GM19463 (cell line): ENCODE data around the gene LPGAT1.
"Not testable (repeated sequence)": the region's sequence is repeated elsewhere in the genome, so short reads cannot be mapped to it uniquely, and the experiment has no call there.

Experiments used
- ATAC-seq: cut with Tn5 transposase; IDR thresholded peaks from one replicate; pipeline ENCODE4 v1.9.1; 2021; ENCODE audit warnings: mild to moderate bottlenecking, moderate library complexity; ENCODE audit not compliant: unreplicated experiment

Gene LPGAT1, protein sequence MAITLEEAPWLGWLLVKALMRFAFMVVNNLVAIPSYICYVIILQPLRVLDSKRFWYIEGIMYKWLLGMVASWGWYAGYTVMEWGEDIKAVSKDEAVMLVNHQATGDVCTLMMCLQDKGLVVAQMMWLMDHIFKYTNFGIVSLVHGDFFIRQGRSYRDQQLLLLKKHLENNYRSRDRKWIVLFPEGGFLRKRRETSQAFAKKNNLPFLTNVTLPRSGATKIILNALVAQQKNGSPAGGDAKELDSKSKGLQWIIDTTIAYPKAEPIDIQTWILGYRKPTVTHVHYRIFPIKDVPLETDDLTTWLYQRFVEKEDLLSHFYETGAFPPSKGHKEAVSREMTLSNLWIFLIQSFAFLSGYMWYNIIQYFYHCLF

DNA sequence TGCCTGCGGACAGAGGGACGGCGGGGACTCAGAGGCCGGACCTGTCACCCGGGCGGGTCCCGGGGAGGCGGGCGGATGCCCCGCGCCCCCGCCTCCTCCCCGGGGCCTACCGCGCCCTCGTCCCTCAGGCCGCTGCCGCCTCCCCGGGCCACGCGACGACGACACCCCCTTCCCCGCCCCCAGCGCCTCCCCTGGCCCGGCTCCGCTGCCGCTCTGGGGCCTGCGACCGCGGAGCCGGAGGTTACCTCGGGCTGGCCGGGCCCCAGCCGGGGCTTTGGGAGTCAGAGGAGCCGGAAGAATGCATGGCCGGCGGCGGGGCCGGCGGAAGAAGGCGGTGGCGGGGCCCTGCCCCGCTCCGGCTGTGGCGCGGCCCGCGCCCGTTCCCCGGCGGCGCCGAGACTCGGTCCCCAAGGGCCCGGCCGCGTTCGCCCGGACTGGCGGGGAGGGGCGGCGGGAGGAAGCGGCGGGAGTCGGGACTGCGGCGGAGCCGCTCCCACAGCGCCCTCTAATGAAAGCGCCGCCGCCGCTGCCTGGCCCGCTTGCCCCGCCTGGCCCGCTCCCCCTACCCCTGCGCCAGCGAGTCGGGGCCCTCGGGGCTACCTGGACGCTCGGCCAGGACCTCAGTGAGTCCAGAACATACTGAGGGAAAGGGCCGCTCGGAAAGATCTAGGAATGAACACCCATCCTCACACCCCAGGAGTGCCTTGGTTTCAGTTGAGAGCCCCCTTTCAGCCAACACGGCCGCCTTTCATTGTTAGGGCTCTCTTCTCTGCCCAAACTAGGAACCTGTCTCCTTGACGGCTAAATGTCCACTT, at the start of gene LPGAT1:
Gene LPGAT1 (minus strand): TSS at position 436 of the 815 bp plus-strand sequence. CDS start 1,467 bp downstream, outside the sequence.
- peak; percentile 81 for ATAC-seq

DNA sequence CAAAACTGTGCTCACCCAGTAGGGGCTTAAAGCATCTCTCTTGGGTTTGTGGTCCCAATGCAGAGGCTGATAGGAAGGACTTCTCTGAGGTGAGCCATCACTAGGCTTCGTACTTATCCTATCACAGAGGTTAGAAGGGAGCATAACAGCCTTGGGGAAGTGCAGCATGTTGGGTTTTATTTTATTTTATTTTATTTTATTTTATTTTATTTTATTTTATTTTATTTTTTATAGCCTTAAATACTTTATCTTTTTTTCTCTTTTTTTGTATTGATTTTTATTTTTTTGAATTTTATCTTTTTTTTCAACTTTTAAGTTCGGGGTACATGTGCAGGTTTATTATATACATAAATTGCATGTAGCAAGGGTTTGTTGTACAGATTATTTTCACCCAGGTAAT, 48.9 kb upstream of the LPGAT1 start:
- ATAC-seq, result no peak

- no peak for ATAC-seq
Measured at GRCh38 chr1:211876851-211877590, 46.5 kb upstream of the LPGAT1 start.

DNA sequence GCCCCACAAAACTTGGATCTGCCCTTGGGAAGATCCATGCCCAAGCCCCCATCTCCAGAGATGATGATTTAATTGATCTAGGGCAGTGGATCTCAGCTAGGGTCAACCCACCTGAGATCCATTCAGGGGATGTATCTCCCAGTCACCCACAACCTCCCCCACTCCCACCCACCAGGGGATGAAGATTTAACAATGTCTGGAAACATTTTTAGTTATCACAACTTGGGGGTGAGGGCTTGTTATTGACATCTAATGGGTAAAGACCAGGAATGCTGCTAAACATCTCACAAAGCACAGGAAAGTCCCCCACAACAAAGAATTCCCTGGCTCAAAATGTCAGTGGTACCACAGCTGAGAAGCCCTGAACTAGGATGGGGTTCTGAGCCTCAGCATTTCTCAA, 45.0 kb upstream of the LPGAT1 start:
- no peak for ATAC-seq

- ATAC-seq, result no peak
Measured at GRCh38 chr1:211874521-211875347, 44.2 kb upstream of the LPGAT1 start.

GRCh38 chr1:211873731-211874130, 43.2 kb upstream of the LPGAT1 start:
- not testable (repeated sequence) for ATAC-seq

GRCh38 chr1:211870156-211870555, 39.6 kb upstream of the LPGAT1 start:
- no peak for ATAC-seq

- ATAC-seq, result no peak
Measured at GRCh38 chr1:211865180-211865579, 34.6 kb upstream of the LPGAT1 start.

DNA sequence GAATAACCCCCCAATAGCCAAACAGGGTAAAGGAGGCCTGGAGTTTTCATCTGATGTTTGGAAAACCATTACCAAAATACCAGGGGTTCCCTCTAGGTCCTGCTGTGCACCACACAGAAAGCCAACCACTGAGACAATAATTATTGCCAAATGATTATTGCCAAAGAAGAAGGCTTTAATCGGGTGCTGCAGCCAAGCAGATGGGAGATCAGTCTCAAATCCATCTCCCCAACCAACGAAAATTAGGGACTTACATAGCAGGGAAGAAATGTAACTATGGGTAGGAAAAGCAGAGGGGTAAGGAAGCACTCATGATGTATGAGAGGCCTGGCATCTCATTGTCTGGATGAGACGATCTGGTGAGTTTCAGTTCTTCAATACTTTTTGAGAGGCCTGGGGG, 28.8 kb upstream of the LPGAT1 start:
- ATAC-seq, result no peak

DNA sequence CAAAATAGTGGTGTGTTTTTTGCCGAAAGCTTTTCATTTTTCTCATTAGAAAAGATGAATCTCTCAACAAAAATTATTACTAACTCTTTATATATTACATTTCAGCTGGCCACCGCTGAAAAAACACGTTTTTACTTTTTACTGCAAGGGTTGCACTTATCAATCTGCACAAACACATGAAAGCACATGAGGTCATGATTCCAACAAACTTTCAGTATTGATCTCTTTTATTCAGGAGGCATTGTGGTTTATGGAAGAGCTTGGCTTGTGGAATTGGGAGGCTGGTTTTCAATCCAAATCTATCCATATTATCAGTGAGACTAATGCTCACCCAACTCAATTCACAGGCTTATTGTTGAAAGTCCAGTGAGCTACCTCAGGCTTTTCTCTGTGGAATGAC, 20.6 kb upstream of the LPGAT1 start:
- no peak for ATAC-seq

DNA sequence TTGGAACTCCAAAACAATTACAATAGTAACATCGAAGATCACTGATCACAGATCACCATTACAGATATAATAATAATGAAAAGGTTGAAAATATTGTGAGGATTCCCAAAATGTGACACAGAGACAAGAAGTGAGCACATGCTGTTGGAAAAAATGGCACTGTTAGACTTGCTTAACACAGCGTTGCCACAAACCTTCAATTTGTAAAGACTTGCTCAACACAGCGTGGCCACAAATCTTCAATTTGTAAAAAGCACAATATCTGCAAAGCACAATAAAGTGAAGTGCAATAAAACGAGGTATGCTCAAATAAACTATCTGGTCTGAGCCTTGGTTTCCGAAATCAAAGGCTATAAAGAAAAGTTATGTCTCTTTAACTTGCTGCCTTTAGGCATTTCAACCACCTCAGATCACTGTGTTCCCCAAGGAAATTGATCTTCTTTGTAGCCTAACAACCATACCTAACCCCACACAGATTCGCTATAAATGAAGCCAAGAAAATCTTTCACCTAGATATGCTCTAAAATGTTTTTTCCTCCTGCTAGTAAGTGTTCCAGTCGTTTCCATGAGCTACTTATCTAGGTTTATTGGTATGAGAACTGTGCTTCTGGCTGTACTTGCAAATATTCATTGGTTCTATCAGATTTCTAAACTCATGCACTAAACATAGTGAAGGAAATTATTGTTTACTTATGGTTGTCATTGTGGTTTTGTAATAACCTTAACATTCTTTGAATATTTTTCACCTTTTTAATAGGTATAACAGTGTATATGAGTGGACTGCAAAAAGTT, 13.1 kb upstream of the LPGAT1 start:
- ATAC-seq, result no peak

GRCh38 chr1:211843018-211843417, 12.5 kb upstream of the LPGAT1 start:
- ATAC-seq, result no peak

DNA sequence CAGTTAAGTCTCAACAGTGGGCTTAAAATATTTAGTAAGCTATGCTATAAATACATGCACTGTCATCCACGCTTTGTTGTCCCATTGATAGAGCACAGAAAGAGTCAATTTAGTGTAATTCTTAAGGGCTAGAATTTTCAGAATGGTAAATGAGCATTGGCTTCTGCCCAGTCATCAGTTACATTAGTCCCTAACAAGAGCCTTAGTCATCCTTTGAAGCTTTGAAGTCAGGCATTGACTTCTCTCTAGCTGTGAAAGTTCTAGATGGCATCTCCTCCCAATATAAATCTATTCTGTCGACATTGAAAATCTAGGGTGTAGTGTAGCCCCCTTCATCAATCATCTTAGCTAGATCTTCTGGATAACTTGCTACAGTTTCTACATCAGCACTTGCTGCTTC, 12.0 kb upstream of the LPGAT1 start:
- ATAC-seq, result no peak

GRCh38 chr1:211839106-211839505, 8.5 kb upstream of the LPGAT1 start:
- ATAC-seq, result no peak

DNA sequence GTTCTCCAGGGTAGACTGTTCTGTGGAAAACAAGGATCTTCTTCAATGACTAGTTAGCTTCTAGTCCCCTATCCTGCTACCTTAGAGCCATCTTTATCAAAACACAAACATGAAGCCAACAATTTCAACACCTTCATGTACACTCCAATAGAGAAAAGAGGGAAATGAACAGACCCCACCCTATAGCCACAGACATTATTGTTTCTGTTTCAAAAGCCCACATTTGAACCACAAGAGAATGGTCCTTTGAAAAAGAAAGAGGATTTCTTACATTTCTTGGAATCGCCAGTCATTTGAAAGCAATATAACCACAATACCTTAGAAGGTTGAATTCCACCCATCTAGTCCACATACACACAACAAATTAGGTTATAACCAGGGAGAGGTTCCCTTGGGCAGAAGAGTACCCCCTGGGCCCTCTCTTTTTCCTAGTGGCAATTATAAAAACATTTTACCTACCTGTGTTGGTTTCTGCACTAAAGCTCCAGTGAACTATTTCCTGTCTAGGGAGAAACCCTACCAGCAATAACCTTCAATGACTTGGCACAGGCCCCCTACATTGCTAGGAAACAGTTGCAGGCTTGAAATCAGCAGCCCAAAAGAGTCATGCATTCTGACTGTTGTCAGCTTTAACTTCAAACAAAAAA, 2.7 kb upstream of the LPGAT1 start:
- ATAC-seq, result no peak

- ATAC-seq, result no peak
Measured at GRCh38 chr1:211832661-211833060, 2.1 kb upstream of the LPGAT1 start.

DNA sequence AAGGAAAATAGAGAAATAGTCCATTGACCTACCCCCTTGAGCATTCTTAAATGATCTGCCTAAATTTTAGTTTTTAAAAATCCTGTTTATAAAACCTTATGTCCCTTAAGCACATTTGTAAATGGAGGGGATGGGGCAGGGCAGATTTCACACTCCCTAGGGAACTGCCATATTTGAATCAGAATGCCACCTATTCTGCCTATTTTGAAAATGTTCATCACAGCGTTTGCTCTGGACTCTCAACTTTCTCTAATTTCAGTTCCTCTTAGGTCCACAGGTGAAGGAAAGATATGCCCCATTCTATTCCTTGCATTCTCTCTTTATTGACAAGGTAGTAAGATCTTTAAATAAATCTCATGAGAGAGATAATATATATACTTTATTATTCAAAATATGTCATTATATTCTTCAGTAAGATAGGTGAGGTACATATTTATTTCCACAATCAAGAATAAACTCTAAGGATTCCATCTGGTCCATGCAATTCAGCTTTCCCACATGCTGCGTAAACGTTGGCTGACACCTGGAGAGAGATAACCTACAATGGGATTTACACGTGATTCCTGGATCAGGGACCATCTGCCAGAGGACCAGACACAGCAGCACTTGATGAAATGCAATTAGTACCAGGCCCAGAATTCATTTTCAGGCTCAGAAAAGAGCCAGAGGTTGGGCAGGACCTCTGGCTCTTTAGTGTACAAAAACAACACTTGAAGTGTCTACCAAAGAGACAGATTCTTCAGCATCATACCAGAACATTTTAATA, 1.2 kb upstream of the LPGAT1 start:
- no peak for ATAC-seq

- no peak for ATAC-seq
Measured at GRCh38 chr1:211830055-211830327, 572 bp downstream of the LPGAT1 start.
